HG02759 (cell line): Measurements from ENCODE around the gene MKNK2.

Experiments
- ATAC-seq: cut with Tn5 transposase; IDR thresholded peaks from one replicate; pipeline ENCODE4 v1.9.1; 2021; ENCODE audit warnings: mild to moderate bottlenecking, moderate library complexity; ENCODE audit not compliant: unreplicated experiment

The MKNK2 gene

DNA sequence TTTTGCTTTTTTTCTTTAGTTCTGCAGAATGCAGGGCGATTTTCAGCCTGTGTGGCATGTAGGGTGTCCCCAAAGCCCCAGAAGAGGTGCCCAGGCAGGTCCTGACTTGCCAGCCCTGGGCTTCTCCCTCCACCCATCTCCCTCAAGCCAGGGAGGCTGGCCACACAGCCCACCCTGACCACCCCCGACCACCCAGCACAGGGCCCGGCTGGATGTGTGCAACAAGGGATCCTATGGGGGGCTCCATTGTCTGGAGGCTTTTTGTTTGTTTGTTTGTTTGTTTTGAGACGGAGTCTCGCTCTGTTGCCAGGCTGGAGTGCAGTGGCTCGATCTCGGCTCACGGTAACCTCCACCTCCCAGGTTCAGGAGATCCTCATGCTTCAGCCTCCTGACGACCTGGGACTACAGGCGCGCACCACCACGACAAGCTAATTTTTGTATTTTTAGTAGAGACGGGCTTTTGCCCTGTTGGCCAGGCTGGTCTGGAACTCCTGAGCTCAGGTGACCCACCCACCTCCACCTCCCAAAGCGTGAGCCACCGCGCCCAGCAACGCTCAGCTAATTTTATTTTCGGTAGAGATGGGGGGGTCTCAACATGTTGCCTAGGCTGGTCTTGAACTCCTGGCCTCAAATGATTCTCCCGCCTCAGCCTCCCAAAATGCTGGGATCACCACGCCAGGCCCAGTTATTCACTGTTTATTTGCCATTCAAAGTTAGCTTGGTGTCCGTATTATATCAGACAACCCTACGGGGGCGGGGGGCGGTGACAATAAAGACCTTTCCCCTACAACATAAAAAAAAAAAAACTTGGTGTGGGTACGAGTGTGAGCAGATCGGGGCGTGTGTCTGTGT lies 7.8 kb upstream of the MKNK2 start:
- ATAC-seq, result no peak

DNA sequence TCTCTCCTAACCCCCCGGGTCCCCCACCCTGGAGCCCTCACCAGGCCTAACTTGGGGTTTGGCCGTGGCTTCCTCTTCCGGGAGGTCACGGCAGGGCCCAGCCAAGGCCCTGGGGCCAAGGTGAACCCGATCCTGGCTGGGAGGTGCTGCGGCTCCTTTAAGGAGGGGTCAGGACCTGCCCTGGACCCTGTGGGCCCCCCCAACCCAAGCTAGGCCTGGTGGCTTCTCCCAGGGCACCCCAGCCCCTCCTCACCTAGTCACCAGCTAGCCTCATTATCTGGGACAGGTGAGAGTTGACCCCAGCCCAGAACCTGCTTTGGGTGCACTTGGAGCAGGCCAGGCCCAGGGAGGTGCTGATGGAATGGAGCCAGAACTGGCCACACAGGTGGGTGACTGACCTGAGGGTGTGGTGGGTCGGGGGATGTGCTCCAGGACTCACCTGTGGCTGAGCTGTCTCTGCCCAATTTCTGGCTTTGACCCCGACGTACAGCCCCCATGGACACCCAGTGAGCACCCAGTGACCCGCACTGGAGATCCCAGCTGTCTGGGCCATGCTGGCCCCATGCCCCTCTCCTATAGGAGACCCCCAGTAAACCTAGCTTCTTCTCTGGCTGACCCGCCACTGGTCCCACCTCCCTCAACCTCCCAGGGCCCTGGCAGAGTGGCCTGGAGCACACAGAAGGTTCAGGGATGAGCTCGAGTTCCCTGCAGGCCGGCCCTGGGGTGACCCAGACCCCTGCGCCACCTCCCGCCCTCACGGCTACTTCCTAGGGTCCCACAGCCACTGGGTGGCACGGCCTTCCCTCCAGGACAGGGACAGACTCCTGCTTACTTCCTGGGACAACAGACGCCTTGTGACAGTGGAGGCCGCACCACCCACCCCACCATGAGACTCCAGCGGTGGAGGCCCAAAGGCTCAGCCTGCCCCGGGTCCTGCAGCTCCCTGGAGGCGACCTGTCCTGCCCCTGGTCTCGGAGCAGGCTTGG lies 6.7 kb upstream of the MKNK2 start:
- no peak for ATAC-seq

DNA sequence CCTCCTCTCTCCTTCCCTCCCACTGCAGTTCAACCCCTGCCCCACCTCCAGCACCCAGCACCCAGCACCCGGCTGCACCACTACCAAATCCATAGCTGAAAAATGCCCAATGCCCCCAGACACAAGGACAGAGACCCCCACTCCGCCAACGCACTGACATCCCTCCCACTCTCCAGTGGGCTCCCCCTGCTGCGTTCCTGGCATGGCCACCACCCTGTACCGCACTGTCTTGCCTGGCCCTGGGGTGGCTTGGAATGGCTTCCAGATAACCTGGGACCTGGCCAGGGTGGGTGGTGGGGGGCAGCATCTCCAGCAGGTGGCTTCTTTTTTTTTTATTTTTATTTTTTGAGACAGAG lies 5.8 kb upstream of the MKNK2 start:
- no peak for ATAC-seq

DNA sequence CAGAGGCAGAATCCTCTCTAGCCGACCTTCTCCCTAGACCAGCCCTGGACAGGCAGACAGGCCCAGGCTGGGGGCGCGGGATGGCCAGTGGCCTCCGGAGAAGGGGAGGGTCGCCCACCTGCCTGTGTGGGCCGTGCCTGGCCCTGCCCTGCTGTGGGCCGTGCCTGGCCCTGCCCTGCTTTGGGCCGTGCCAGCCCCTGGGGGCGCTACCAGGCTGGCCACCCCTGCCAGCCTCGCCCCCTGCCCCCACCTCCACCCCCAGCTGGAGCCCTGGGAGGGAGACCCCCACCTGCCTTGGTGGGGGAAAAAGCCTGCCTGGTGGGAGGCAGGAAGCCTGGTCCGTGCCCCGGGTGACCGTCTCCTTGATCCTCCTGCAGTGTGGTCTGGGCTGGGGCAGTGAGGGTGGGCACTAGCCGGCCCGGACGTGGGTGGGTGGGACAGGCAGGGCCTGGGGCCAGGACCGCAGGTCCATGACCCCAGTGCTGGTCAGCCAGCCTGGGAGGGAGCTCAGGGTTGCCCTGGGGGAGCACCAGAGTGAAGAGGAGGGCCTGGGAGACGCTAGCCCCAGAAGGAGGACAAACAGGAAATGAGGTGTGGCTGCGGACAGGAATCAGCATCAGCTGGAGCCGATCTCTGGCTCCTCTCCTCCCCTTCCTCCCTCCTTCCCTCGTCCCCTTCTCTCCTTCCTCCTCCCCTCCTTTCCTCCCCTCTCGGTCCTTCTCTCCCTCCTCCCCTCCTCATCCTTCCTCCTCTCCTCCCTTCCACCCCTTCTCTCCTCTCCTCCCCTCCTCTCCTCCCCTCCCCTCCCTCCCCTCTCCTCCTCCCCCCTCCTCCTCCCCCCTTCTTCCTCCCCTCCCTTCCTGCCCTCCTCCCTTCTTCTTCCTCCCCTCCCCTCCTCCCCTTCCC lies 5.1 kb upstream of the MKNK2 start:
- no peak for ATAC-seq

DNA sequence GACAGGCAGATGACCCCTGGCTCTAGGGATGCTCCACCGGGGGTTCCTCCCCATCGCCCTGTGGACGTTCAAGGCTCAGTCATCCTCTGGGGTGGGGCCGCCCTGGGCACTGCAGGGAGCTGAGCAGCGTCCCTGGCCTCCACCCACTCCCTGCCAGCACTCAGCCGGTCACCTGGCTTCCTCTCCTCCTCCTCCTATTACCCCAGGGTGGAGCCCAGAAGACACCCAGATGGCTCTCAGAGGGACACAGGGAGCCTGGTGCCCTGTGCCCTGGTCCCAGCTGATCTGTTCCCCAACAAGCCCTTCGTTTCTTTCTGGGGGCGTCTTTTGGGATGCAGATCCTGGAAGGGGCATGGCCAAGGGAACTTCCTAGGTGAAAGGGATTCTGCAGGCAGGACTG lies 3.7 kb upstream of the MKNK2 start:
- ATAC-seq, result no peak

DNA sequence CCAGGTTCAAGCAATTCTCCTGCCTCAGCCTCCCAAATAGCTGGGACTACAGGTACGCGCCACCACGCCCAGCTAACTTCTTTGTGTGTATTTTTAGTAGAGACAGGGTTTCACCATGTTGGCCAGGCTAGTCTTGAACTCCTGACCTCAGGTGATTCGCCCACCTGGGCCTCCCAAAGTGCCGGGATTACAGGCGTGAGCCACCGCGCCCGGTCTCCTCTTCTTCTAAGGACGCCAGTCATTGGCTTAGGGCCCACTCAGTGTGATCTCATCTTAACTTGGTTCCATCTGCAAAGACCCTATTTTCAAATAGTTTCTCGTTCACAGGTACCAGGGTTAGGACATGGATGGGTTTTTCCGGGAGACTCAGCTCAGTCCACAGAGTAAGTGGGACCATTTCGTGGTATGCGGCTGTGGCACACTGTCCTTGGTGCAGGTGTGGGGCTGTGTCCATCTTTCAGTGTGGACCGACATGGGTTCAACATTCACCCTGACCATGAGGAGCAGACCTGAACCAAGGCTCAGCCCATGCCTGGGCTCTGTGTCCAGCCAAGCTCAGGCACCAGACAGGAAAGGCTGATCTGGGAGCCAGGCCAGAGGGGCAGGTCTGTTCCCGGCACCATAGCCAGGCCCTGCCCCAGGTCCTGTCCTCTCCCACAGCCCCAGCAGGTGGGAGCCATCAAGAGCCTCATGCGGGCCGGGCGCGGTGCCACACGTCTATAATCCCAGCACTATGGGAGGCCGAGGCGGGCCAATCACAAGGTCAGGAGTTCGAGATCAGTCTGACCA lies 2.8 kb upstream of the MKNK2 start:
- ATAC-seq, result no peak

DNA sequence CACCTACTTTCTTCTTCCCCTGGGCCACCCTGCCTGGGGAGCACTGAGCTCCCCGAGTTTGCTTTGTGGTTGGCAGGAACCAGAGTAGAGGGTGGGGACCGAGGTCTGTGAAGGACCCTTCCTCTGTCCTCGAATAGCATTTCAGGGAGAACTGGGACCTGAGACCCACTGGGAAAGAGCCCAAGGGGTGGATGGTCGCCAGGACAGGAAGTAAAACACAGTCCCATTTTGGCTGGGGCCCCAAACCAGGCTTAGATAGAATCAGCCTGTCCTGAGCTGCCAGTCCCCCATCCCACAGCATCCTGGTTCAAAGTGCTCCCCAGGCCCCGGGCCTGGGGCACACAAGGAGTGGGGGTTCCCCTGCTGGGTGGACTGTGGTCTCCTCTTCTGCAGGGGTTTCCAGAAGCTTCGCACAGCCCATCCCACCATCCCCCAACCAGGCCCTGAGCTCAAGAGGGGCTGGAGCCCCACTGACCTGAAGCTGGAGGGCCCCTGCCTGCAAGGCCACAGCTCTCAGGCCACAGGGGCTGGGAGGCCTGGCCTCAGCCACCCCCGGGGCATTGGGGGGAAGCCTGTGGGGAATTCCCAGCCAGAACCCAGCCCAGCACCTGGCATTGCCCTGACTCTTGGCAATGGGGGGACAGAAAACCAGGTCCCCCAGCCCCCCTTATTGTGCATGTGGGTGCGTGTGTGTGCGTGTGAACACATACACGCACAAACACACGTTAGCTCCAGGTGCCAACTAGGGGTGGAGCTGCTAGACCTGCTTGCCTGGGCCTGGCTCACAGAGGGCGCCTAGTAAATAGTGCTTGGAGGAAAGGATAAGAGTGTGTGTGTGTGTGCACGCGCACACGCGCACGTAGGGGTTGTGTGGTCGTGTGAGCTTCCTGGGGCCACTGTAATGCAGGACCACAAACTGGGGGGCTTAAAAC lies 995 bp upstream of the MKNK2 start:
- ATAC-seq, result no peak

DNA sequence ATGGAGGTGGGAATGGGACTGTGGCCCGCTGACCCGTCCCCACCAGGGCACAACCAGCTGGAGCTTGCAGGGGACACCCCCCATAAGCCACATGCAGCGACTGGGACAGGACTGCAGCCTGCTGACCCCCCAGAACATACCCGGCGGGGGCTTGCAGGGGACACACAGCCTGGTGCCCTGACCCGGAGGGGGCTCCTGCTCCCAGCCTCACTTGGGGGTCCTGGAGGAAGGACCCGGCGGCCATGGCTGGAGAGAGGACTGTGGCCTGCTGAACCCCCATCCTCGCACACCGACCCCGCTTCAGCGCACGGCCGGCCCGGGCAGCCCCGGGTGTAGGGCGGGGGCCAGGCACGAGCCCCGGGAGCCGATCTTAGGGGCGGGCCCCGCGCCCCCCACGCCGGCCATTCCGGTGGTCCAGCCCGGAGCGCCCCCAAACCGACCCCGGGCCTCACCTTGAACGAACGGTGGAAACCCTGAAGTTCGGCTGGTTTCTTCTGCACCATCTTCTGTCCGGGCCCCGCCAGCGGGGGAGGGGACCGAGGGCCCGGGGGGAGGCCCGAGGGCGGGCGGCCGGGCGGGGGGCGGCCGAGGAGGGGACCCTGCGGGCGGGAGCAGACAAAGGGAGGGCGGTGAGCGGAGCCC lies 574 bp downstream of the MKNK2 start:
- ATAC-seq, result peak; percentile 3

DNA sequence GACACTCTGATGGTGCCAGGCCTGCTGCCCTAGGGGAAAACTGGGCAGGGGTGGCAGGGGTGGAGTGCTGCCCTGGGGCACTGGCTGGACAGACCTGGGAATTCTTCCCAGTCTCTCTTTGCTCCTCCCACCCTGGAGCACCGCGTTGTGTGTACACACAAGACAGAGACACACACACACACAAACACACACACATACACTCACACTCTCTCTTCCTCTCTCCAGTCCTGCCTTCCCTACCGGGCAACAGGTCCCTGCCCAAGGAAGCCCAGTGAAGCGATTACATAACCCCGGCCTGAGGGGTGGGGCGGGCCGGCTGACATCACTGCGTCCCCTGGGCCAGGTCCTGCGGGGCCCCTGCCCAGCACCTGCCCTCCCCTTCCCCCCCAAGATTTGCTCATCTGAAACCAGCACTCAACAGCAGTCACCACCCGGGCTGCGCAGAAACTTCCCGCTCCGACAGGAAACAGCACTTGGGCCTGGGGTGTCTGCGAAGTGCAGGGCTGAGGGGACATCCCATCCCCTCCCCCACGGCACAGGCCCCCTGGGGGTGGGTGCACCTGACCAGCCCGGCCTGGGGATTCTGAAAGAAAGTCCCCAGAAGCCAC lies 1.2 kb downstream of the MKNK2 start:
- ATAC-seq, result peak; percentile 7

DNA sequence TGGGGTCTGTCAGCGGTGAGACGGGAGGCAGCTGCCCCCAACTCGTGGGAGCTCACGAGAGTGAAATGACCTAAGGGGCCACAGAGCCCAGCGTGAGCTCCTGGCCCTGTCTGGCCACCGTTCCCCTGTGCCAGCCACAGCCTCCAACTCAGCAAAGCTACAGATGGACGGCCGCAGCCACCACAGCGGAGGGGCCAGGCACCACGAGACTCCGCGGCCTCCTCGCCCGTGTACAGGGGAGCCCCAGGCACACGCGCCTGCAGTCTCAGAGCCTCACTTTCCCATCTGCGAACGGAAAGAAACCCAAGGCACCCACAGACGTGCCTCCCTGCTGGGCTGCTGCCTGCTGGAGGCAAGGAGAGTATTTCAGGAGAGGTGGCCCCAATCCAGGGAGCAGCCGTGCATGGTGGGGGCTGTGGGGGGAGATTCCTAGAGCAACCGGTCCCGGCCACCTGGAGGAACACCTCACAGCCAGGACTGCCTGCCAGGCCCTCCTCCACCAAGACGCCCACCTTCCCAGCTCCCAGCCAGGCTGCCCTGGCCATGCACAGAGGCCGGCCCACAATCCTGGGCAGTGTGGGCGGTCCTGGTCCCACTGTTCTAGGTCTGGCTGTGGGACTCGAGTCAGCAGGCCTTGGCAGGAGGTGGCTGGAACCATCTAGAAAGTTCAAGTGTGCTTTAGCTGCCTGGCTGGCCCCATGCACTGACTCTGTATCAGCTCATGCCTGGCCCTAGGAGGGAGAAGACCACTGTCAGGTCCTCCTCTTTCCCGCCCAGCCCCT lies 1.9 kb downstream of the MKNK2 start:
- ATAC-seq, result no peak

DNA sequence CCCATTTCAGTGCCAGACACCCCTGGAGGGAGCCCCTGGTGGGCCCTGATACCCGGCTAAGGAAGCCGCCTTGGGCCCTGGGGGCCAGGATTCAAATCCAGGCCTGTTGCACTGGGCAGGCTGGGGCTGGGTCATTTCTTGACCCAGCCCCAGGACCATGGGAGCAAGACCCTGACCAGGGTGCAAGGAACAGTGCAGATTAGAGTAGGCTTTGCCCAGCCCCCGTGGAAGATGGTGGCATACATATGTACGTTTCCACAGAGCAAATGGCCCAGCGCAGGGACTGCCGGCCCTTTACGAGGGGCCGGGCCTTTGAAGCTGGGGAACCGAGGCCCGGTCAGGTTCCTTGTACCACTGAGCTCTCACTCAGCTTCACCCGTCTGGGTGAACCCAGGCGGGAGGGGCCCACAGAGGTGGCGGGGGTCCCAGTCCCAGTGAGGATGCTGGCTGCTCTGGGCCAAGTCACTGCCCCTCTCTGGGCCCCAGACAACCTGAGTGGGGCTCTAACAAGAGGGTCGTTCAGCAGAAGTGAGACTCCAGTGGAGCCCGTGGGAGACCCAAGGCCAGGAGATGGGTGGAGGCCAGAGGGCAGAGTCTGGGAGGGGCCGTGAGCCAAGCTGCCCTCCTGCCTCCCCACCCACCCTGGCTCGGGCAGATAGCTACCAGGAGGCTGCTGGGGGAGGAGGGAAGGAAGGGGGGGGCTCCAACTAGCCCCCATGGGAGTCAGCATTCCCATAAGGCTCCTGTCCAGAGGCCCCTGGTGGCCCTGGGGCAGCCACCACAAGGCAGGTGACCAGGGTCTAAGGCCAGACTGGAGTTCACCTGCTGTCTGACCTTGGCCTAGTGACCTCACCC lies 2.7 kb downstream of the MKNK2 start:
- ATAC-seq, result no peak

DNA sequence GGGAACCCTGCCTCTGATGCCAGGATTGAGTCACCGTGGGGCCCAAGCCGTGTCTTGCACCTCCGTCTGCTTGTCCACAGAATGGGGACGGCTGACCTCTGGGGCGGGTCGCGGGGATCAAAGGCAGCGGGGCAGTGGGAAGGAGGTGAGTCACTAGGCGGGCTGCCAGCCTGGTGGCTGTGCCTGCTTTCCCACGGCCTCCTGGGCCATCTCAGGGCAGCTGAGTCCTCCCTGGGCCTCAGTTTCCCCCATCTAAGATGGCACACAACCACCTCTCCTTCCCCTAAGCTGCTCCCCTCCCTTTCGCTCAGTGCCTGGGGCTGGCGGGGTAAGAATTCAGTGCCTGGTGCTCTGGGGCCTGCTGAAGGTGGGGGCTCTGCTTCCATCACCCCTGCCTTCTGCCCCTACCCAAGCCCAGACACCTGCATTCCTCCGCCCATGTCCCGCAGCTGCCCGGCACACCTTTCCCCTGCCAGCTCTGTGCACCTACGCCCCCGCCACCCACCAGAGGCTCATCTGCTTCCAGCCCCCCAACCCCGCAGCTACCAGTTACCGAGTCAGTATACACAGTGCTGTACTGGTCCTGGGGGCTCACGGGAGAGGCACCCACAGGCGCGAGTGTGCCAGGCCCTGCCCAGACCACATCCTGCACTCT lies 3.5 kb downstream of the MKNK2 start:
- no peak for ATAC-seq

DNA sequence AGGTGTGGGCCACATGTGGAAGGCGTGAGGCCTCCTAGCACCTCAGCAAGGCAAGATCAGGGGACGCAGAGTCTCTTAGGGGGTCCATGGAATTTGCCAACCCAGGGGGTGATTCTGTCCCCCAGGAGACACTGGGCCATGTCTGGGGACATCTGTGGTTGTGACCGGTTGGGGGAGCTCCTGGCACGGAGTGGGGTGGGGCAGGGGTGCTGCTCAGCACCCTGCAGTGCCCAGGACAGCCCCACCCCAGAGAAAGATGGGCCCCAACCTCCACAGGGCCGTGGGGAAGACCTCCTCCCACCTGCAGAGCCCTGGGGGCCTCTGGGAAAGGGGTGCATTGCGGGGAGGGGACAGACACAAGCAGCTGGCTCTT lies 4.0 kb downstream of the MKNK2 start:
- no peak for ATAC-seq

DNA sequence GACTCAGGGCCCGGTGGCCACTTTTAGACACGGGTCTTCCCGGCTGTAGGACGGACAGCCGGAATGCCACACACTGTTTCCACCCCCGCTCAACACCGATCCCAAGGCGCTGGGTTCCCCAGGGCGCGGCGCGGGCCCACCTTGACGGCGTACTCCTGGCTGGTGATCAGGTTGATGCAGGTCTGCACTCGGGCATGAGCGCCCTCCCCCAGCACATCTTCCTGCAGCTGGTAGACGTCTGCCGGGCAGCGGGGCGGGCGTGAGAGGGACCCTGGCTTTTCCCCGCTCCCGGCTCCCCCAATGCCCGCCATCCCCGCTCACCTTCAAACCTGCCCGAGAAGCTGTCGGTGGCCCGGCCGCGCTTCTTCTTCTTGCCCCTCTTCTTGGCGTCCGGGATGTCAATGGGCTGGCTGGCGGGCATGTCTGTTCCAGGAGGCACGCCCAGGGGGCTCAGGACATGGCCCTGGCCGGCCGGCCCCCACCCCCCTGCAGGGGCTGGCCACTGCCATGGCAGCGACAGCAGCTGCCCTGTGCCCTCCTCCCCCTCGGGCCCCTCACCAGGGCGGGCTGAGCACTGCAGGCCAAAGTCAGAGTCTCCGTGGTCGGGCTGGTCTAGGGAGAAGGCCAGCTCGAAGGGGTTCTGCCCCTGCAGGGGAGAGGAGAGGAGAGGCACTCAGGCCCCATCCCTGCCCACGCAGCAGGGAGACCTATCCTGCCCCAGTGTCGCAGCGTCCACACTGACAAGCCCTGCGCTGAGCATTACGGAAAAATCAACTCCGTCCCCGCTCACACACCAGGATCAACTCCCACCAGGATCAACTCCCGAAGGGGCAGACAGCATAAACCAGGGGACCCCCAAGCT lies 4.8 kb downstream of the MKNK2 start:
- no peak for ATAC-seq

DNA sequence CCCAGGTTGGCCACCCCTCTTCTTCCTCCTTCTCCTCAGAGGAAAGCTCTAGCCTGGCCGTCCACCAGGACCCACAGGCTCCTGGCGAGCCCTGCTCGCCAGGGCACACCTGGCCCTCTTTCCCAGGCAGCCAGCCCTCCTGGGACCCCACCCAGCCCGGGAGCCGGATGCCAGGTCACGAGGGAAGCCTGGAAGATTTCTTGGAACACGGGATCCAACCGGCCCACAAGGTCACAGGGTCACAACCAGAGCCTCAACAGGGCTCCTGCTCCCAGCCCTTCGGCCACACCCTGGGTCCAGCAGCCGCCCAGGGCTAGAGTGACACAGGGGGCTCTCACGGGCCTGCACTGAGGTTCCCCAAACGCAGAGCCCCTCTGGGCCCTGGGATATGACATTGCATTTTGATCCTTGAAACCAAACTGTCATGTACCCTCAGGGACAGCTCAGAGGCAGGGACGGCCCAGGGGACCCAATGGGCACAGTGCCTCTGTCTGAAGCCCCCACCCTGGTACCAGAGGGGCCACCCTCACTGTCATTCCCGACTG lies 5.5 kb downstream of the MKNK2 start:
- ATAC-seq, result no peak
